IPS-18a (cell line): ENCODE data around the gene PPP2R2D.
"Not testable (repeated sequence)": the region's sequence is repeated elsewhere in the genome, so short reads cannot be mapped to it uniquely, and the experiment has no call there.

Source experiments
- H3K27ac ChIP-seq: one replicate; pipeline ENCODE4 v1.5.1; 2013; ENCODE audit warnings: low read length
- H3K27me3 ChIP-seq: one replicate; pipeline ENCODE4 v1.6.1; 2013; ENCODE audit warnings: mild to moderate bottlenecking, low read length; ENCODE audit not compliant: control insufficient read depth, insufficient read depth
- H3K36me3 ChIP-seq: one replicate; pipeline ENCODE4 v1.6.1; 2013; ENCODE audit warnings: low read depth, low read length; ENCODE audit not compliant: control insufficient read depth
- H3K4me1 ChIP-seq: one replicate; pipeline ENCODE4 v1.6.1; 2013; ENCODE audit warnings: low read depth, low read length; ENCODE audit not compliant: control insufficient read depth
- H3K4me3 ChIP-seq: one replicate; pipeline ENCODE4 v1.5.1; 2013; ENCODE audit warnings: low read length
- H3K9ac ChIP-seq: one replicate; pipeline ENCODE4 v1.6.1; 2013; ENCODE audit warnings: mild to moderate bottlenecking, low read length, moderate library complexity
- H3K9me3 ChIP-seq: one replicate; pipeline ENCODE4 v1.6.1; 2013; ENCODE audit warnings: low read depth, low read length; ENCODE audit not compliant: control insufficient read depth

The PPP2R2D gene

DNA sequence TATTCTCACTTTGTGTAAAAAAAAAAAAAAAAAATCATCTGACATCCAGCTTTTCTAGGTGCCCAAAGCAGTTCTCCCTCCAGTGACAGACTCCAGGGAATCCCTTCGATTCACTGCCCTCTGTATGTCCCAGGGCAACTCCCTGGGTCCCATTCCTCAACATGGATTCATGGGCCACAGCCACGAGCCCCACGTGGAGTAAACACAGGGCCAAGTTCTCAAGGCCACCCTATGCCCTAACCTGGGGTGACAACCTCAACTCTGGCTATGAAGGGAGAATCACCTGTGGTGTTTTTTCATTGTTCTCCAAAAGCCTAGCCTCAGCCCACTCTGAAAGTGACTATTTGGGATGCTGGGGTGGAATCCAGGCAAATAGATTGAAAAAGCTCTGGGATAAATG, 77.6 kb downstream of the PPP2R2D start:
- Histone ChIP-seq H3K4me1 (peaks cover 28% of the 10 kb centered on the region), H3K27me3 (peaks cover 36% of the 10 kb centered on the region), H3K27ac (no peak overlapping the region), H3K4me3 (no peak overlapping the region), H3K9me3 (no peaks in the 10 kb centered on the region), H3K36me3 (no peaks in the 10 kb centered on the region), H3K9ac (no peak overlapping the region)

DNA sequence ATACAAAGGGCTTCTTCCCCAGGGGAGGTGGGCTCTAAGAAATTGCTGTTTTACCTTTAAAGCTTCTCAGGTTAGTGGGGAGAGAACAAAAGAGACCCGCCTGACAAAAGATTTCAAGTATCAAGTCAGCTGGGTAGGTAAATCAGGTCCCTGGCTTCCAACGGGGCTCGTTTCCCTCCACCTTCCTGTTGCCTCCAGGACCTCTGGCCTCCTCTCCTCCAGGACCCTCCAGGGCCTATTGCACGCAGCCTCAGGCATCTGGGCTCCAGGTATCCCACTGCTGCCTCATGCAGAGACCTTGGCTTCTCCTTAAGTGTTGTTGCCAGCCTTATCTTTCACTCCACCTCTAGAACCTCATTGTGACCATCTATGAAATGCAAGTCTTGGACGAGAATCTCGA, 78.0 kb downstream of the PPP2R2D start:
- Histone ChIP-seq H3K27me3 (peaks cover 41% of the 10 kb centered on the region), H3K9me3 (no peaks in the 10 kb centered on the region), H3K4me3 (no peak overlapping the region), H3K9ac (no peak overlapping the region), H3K4me1 (peaks cover 28% of the 10 kb centered on the region), H3K27ac (no peak overlapping the region), H3K36me3 (no peaks in the 10 kb centered on the region)

DNA sequence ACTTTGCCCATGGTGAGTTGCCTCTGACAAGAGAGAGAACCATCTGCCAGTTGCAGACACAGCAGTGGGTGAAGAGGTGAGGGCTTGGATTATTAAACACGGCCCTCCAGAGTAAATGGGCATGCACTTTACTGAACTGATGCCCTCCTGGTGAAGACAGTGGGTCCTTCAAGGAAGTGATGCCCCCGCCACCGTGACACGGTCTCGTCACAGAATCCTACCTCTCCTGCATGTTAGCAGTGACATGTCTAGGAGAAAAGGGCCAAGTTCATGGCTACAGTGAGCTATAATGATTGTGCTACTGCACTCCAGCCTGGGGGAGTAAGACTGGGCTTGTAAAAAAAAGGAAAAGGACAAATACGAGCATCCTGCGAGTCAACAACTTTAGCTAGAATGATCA, 78.5 kb downstream of the PPP2R2D start:
- Histone ChIP-seq H3K4me3 (peak overlapping the region; percentile 32), H3K36me3 (no peaks in the 10 kb centered on the region), H3K9me3 (no peaks in the 10 kb centered on the region), H3K27ac (no peak overlapping the region), H3K9ac (no peak overlapping the region), H3K4me1 (peaks cover 28% of the 10 kb centered on the region), H3K27me3 (peaks cover 46% of the 10 kb centered on the region)

DNA sequence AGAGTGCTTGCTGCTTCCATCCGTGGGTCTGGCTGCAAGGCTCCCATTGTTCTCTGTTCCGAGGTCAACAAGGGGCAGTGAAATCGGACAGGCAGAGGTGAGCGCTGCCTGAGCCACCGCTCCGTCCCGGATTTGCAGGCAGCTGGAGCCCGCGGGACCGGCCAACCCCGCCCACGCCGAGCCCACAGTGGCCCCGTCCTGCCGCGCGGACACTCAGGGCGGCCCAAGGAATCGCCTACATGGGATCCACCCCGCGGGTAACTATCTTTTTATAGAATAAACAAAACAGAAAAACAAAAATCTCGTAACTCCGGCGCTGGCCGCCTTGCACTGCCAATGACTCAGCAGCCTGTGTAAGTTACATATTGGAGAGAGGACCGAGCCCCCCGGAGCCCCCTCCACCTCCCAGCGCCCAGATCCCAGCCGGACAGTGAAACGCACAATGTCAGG, 79.0 kb downstream of the PPP2R2D start:
- Histone ChIP-seq H3K27me3 (peaks cover 51% of the 10 kb centered on the region), H3K4me1 (peaks cover 28% of the 10 kb centered on the region), H3K4me3 (peak overlapping the region; percentile 32), H3K36me3 (no peaks in the 10 kb centered on the region), H3K9me3 (no peaks in the 10 kb centered on the region), H3K9ac (no peak overlapping the region), H3K27ac (no peak overlapping the region)

DNA sequence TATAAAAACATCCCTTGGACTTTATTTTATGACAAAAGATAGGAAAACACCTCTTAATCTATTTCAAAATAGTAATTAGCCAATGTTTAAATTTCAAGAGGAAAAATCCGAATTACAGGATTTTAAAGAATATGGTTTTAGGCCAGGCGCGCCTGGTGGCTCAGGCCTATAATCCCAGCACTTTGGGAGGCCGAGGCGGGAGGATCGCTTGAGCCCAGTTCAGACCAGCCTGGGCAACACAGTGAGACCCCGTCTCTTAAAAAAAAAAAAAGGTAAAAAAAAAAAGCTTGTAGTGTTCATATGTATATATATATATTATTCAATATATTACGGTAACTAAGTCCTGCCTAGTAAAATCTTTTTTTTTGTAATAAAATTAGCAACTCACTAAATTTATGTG, 79.5 kb downstream of the PPP2R2D start:
- Histone ChIP-seq H3K9ac (no peak overlapping the region), H3K4me3 (peak overlapping the region; percentile 81)

DNA sequence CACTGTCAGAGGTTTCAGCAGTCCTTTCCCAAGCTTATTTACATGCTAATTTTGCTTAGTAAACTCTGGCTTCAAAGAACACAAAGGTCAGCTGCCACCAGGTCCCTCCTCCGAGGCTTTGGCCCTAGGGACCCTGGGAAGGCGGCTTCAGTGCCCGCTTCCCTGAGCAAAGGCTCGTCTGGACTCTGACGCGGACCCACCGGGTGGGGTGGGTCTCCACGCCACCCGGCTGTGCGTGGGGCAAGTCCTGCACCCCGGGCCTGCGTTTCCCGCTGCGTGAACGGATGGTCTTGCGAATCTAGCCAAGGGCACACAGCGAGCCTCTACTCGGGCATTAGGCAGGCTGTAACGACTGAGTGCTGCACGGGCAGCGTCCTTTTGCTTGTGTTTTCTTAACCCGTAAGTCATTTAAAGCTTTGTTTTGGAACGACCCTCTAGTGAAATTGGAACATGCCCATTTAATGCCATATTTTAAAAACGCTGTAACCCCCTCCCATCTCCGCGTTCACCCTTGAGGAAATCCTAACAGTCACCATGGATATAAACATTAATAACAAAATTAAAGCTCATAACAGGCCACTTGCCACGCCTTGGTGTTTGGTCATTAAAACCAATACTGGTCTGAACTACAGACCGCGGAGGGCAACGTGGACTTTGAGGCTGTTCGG, 80.1 kb downstream of the PPP2R2D start:
- H3K4me3 ChIP-seq, result peak overlapping the region; percentile 81
- no peaks in the 10 kb centered on the region for H3K9me3 ChIP-seq
- H3K9ac ChIP-seq, result peak overlapping the region; percentile 38
- H3K4me1 ChIP-seq, result peaks cover 28% of the 10 kb centered on the region
- H3K36me3 ChIP-seq, result no peaks in the 10 kb centered on the region
- peaks cover 55% of the 10 kb centered on the region for H3K27me3 ChIP-seq
- H3K27ac ChIP-seq, result no peak overlapping the region

More for the DNA sequence above, 79.5 kb downstream of the PPP2R2D start:
- Histone ChIP-seq H3K27me3 (peaks cover 55% of the 10 kb centered on the region), H3K36me3 (no peaks in the 10 kb centered on the region), H3K4me1 (peaks cover 28% of the 10 kb centered on the region), H3K9me3 (no peaks in the 10 kb centered on the region), H3K27ac (no peak overlapping the region)

DNA sequence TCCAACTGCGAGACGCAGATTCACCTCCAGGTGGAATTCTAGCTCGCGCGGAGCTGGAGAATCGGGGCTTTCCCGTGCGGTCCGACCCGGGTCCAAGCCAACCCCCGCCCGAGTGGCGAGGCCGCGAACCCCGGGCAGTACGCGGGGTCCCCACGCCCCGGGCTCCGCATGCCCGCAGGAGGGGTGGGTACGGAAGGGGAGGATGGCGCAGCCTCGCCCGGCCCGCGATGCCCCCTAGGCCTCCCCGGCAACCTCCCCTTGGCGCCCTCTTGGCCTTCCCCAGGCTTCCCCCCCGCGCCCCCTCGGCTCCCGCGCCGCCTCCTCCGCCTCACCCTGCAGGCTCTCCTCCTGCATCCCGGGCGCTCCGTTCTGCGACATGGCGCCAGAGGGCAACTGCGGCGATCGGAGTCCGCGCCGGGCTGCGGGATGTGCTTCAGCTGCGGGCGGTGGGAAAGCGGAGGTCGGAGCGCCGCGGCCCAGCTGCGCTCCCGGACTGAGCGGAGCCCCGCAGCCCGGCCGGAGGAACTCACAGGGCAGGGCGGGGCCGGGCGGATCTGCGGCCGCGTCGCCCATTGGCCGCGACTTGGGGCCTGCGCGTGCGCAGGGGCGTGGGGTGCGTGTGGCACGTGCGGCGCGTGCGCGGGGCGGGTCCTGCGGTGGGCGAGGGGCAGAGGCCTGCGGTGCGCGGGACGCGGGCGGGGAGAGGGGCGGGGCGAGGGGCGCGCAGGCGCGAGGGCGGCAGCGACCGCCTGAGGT, 80.8 kb downstream of the PPP2R2D start, which contains the start of gene BNIP3:
Gene BNIP3 (minus strand): TSS at position 495 of the 756 bp plus-strand sequence. CDS start 117 bp downstream, at position 378.
- Histone ChIP-seq H3K4me3 (peak within 1 kb of the TSS; percentile 81), H3K9me3 (no peaks in the 10 kb centered on the region), H3K27ac (no peak within 1 kb of the TSS), H3K4me1 (peaks cover 28% of the 10 kb centered on the region), H3K36me3 (no peaks in the 10 kb centered on the region), H3K9ac (peak within 1 kb of the TSS; percentile 38), H3K27me3 (peaks cover 55% of the 10 kb centered on the region)

DNA sequence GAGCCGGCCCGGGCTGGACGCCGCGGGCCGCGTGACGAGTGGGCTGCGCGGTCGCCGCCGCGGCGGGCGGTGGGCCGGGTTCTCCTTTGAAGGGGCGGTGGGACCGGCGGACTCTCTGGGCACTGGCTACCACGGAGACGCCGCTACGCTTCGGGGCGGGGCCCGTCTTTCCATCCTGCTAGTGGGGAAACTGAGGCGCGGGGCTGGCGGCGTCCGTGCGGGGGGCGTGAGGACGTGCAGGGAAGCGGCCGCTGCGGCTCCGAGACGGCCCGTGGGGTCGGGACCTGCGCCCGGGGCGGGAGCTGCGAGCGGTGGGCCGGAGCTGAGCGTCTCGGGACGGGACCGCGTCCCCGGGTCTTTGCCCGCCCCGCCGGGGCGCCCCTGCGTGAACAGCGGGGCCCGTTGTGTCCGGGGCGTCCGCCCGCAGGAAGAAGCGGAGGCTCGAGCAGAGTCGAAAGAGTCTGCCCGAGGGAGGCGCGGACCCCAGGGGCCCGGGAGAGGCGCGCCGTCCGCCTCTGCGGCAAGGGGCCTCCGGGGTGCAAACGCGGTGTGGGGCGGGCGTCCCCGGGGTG, 81.5 kb downstream of the PPP2R2D start:
- Histone ChIP-seq H3K36me3 (no peaks in the 10 kb centered on the region), H3K27ac (no peak overlapping the region), H3K9me3 (no peaks in the 10 kb centered on the region), H3K4me1 (peaks cover 28% of the 10 kb centered on the region), H3K4me3 (peak overlapping the region; percentile 38), H3K9ac (no peak overlapping the region), H3K27me3 (peaks cover 55% of the 10 kb centered on the region)

DNA sequence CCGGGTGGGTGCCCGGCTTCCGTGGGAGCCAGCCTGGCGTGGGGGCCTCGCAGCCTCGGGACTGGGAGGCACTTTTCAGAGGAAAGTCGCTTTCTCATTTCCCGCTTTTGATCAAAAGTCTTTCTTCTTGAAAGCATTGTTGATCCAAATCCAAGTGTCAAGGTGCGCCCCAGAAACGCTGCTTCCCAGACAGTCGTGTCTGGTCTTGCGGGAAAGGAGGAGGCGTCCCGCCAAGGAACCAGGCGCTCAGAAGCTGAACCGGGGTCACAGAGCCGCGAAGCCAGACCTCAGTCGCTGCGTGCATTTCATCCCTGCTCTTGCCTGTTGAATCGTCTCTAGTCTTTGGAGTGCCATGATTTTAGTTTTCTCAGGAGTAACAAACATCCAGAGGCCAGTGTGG, 82.0 kb downstream of the PPP2R2D start:
- peaks cover 55% of the 10 kb centered on the region for H3K27me3 ChIP-seq
- H3K36me3 ChIP-seq, result no peaks in the 10 kb centered on the region
- no peak overlapping the region for H3K9ac ChIP-seq
- H3K4me1 ChIP-seq, result peaks cover 24% of the 10 kb centered on the region
- no peaks in the 10 kb centered on the region for H3K9me3 ChIP-seq
- peak overlapping the region; percentile 38 for H3K4me3 ChIP-seq
- H3K27ac ChIP-seq, result no peak overlapping the region

DNA sequence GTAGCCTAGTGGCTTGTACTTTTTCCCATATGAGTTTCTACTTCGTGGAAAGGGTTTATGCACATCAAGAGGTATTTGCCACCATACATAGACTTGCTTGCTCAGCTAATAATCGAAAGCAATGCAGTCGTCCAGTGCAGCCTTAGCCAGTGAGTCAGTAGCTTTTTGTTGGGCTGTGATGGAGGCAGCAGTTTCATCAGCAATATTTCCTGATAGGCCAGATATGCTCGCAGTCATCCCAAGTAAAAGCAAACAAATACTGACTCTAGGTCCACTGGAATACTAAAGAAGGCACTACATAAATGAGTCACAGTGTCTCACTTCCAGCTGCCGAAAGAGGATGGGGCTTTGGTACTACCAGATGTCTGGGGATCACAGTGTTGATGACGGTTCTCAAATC, 83.0 kb downstream of the PPP2R2D start:
- no peaks in the 10 kb centered on the region for H3K9me3 ChIP-seq
- H3K4me1 ChIP-seq, result peaks cover 14% of the 10 kb centered on the region
- no peak overlapping the region for H3K4me3 ChIP-seq
- no peak overlapping the region for H3K27ac ChIP-seq
- H3K27me3 ChIP-seq, result peaks cover 55% of the 10 kb centered on the region
- H3K9ac ChIP-seq, result no peak overlapping the region
- H3K36me3 ChIP-seq, result no peaks in the 10 kb centered on the region

DNA sequence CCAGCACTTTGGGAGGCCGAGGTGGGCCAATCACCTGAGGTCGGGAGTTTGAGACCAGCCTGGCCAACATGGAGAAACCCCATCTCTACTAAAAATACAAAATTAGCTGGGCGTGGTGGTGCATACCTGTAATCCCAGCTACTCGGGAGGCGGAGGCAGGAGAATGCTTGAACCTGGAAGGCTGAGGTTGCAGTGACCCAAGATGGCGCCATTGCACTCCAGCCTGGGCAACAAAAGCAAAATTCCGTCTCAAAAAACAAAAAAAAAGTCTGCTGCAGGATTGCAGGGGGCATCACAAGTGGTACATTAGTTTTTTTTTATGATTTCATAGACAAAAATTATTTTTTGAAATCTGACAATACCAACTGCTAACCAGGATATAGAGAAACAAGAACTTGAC, 86.0 kb downstream of the PPP2R2D start:
- not testable (repeated sequence) for H3K9me3 ChIP-seq, H3K4me1 ChIP-seq, H3K4me3 ChIP-seq, H3K36me3 ChIP-seq, H3K9ac ChIP-seq, H3K27ac ChIP-seq
- peaks cover 32% of the 10 kb centered on the region for H3K27me3 ChIP-seq
